Suprapubic skin (tissue), 4 donors: ENCODE results near the gene VGLL2.

Source experiments
- CTCF ChIP-seq, 2 donors: fragments of 200-600 bp in 1 of 2; fragments of 450-650 bp in 1 of 2; sonication (generic) in 1 of 2; IDR thresholded peaks; one replicate each; pipeline ENCODE4 v1.5.1; 2016 to 2019; ENCODE audit warnings: antibody characterized with exemption in 2 of 2, mild to moderate bottlenecking in 1 of 2, moderate library complexity in 1 of 2
- EP300 ChIP-seq: sonication (generic); formaldehyde crosslinking; IDR thresholded peaks from one replicate; pipeline ENCODE4 v1.6.1; 2017; ENCODE audit warnings: antibody characterized with exemption
- POLR2A ChIP-seq, 2 donors: fragments of 450-650 bp; IDR thresholded peaks; one replicate each; pipeline ENCODE4 v1.6.1; 2017; ENCODE audit warnings: antibody characterized with exemption in 2 of 2, mild to moderate bottlenecking in 2 of 2, moderate library complexity in 2 of 2
- POLR2AphosphoS5 ChIP-seq, 3 donors: sonication (generic); formaldehyde crosslinking; IDR thresholded peaks; one replicate each; pipeline ENCODE4 v1.6.1; 2017; ENCODE audit warnings: antibody characterized with exemption in 3 of 3

GRCh38 chr6:117269638-117270054 is 4.3 kb downstream of the VGLL2 start:
- no peak for TF ChIP-seq POLR2A (IDR thresholded peaks at IDR 0.05)
- no peak for TF ChIP-seq POLR2AphosphoS5 (IDR thresholded peaks at IDR 0.05)
- TF ChIP-seq CTCF (IDR thresholded peaks at IDR 0.05), result no peak
- TF ChIP-seq EP300, result no peak
